Adrenal gland (tissue), 12 donors: ENCODE data around the gene PCGF1. TPM values are rescaled to one million over a fixed set of nuclear protein-coding genes. Genes with fewer than 3 reads are reported as not detected.
"Not testable (repeated sequence)": the region's sequence is repeated elsewhere in the genome, so short reads cannot be mapped to it uniquely, and the experiment has no call there.

Experiments
- DNase-seq, 7 donors: peaks; one replicate each; pipeline ENCODE4 v3.0.0-alpha.2; 2019 to 2020
- H3K27ac ChIP-seq, 5 donors: fragments of 200-600 bp; sonication (generic) in 4 of 5; 1 replicate in 3 of 5; 2 replicates in 2 of 5; pipeline versions ENCODE4 v1.5.1 to v1.8.0; 2016 to 2020; ENCODE audit warnings: mild to moderate bottlenecking in 1 of 5
- H3K27me3 ChIP-seq: fragments of 200-600 bp; 2 replicates; pipeline ENCODE4 v1.8.0; 2021
- H3K36me3 ChIP-seq, 2 donors: fragments of 200-600 bp; replicated peaks in 1 of 2; 1 replicate in 1 of 2; 2 replicates in 1 of 2; pipeline versions ENCODE4 v1.5.1 to v1.8.0; 2018 to 2022
- H3K4me1 ChIP-seq, 2 donors: fragments of 200-600 bp; replicated peaks in 1 of 2; 1 replicate in 1 of 2; 2 replicates in 1 of 2; pipeline versions ENCODE4 v1.5.1 to v1.8.0; 2018 to 2021
- H3K4me3 ChIP-seq, 4 donors: fragments of 200-600 bp; sonication (generic) in 3 of 4; one replicate each; pipeline ENCODE4 v1.5.1; 2016 to 2018
- H3K9me3 ChIP-seq, 3 donors: fragments of 200-600 bp; sonication (generic) in 1 of 3; replicated peaks in 1 of 3; 1 replicate in 2 of 3; 2 replicates in 1 of 3; pipeline versions ENCODE4 v1.5.1 to v1.8.0; 2016 to 2021
- CTCF ChIP-seq, 6 experiments: fragments of 450-650 bp in 4 of 6; fragments of 200-600 bp in 2 of 6; sonication (generic) in 1 of 6; IDR thresholded peaks; 1 replicate in 5 of 6; 2 replicates in 1 of 6; pipeline versions ENCODE4 v1.5.1 to v1.8.0; 2016 to 2021; ENCODE audit warnings: antibody characterized with exemption in 6 of 6, mild to moderate bottlenecking in 2 of 6, moderate library complexity in 1 of 6
- POLR2A ChIP-seq, 2 donors: fragments of 450-650 bp; IDR thresholded peaks; one replicate each; pipeline ENCODE4 v1.6.1; 2017; ENCODE audit warnings: antibody characterized with exemption in 2 of 2, mild to moderate bottlenecking in 2 of 2, moderate library complexity in 1 of 2
- whole genome bisulfite sequencing, 4 donors: extraction: QIAGEN DNeasy Blood & Tissue Kit in 2 of 4; methylation state at CpG; one replicate each; pipeline versions ENCODE4 v1.1.5 to v1.1.7; 2013 to 2017; 5-methylcytosine and 5-hydroxymethylcytosine counted together
- intact Hi-C, 2 donors: fragments of 100-400 bp; cut with DNase I; formaldehyde crosslinking; loops; one replicate each; pipeline versions ENCODE4 v1.14.1 to v1.15.0; 2022 to 2023
- polyA plus RNA-seq, 3 donors: library from polyadenylated mRNA; stranded (reverse); fragments of 200-250 nt in 2 of 3; fragments of 350-450 nt in 1 of 3; fragmentation: Illumina TruSeq in 1 of 3; extraction: RNeasy Lipid Tissue Mini Kit (QIAGEN cat#74804) in 1 of 3; gene quantifications; one replicate each; pipeline ENCODE4 v1.2.3, GENCODE V29; 2013 to 2014
- total RNA-seq, 9 donors: library from RNA; depleted of rRNA in 4 of 9; stranded (reverse); fragments of >200 nt in 4 of 9; fragments of 120-200 nt in 1 of 9; fragmentation: NEBNext Ultra II Directional in 1 of 9; extraction: Animal tissue kit (Norgen Biotek cat#: 25700) in 1 of 9; gene quantifications; one replicate each; pipeline versions ENCODE4 v1.1.0 to v1.2.4, GENCODE V29; 2013 to 2023
- donor health status: healthy with polysubstance abuse.
- donor health status: Bipolar disorder and iron deficiency.
- donor health status: DM: yes; HTN: yes; CAD: no.
- donor health status: DM: no; HTN: no; CAD: no.
- donor health status: DM: no; HTN: no; CAD: no.
- donor health status: DM: yes; HTN: yes; CAD: no.

PCGF1 gene
- total and polyA plus RNA-seq, 12 donors, result 15.4 to 38.9 (median 24.1) TPM

GRCh38 chr2:74491648-74492544 is 15.6 kb downstream of the PCGF1 start:
- no peaks in the 10 kb centered on the region for H3K9me3 ChIP-seq
- no peaks in the 10 kb centered on the region for H3K27me3 ChIP-seq
- TF ChIP-seq POLR2A (IDR thresholded peaks at IDR 0.05) (no peak), CTCF (IDR thresholded peaks at IDR 0.05) (no peak)
- 91 to 95% (median 94%) methylated on average over 7 to 12 of the region's 12 CpGs for WGBS, 4 donors
- H3K36me3 ChIP-seq, result peaks cover 0 to 48% of the 10 kb centered on the region in 2 donors
- intact Hi-C loops, result no loop called here
- no peak for DNase-seq
- no peak overlapping the region for H3K27ac ChIP-seq
- no peak overlapping the region for H3K4me3 ChIP-seq
- no peaks in the 10 kb centered on the region for H3K4me1 ChIP-seq

GRCh38 chr2:74489906-74490305 is 17.6 kb downstream of the PCGF1 start:
- Histone ChIP-seq H3K9me3 (no peaks in the 10 kb centered on the region), H3K36me3 (peaks cover 0 to 60% of the 10 kb centered on the region in 2 donors), H3K27me3 (no peaks in the 10 kb centered on the region), H3K4me1 (no peaks in the 10 kb centered on the region), H3K4me3 (no peak overlapping the region), H3K27ac (no peak overlapping the region)
- WGBS, 4 donors, result 82 to 96% (median 94%) methylated on average over 2 to 9 of the region's 9 CpGs
- DNase-seq, result no peak
- intact Hi-C loops, result loop anchor here in 1 of 2 donors (5.0 kb wide), 1 partner anchor 37 kb away; the partner anchor contains the start of genes AUP1, DQX1 and HTRA2
- TF ChIP-seq POLR2A (IDR thresholded peaks at IDR 0.05), result no peak
- no peak for TF ChIP-seq CTCF (IDR thresholded peaks at IDR 0.05)

- H3K4me3 ChIP-seq, result no peak overlapping the region
- no peak overlapping the region for H3K27ac ChIP-seq
- H3K27me3 ChIP-seq, result no peaks in the 10 kb centered on the region
- TF ChIP-seq POLR2A (IDR thresholded peaks at IDR 0.05), result no peak
- no peak for TF ChIP-seq CTCF (IDR thresholded peaks at IDR 0.05)
- H3K4me1 ChIP-seq, result peaks cover 0 to 5% of the 10 kb centered on the region in 2 donors
- no peak for DNase-seq
- H3K36me3 ChIP-seq, result peaks cover 0 to 58% of the 10 kb centered on the region in 2 donors
- 84 to 92% (median 88%) methylated on average over 6 to 9 of the region's 9 CpGs for WGBS, 4 donors
- intact Hi-C loops, result loop anchor here in 1 of 2 donors (5.0 kb wide), 1 partner anchor 38 kb away; the partner anchor contains the start of genes AUP1, DQX1 and HTRA2
- no peaks in the 10 kb centered on the region for H3K9me3 ChIP-seq
Observed at GRCh38 chr2:74488643-74489481, 18.6 kb downstream of the PCGF1 start.

- no peak for DNase-seq
- intact Hi-C loops, result loop anchor here in 1 of 2 donors (5.0 kb wide), 1 partner anchor 41 kb away; the partner anchor contains the start of genes AUP1, DQX1 and HTRA2
- Histone ChIP-seq H3K27me3 (no peaks in the 10 kb centered on the region), H3K4me1 (peaks cover 13 to 20% of the 10 kb centered on the region in 2 donors), H3K9me3 (no peaks in the 10 kb centered on the region), H3K27ac (no peak overlapping the region), H3K36me3 (peaks cover 0 to 31% of the 10 kb centered on the region in 2 donors), H3K4me3 (no peak overlapping the region)
- TF ChIP-seq POLR2A (IDR thresholded peaks at IDR 0.05) (no peak), CTCF (IDR thresholded peaks at IDR 0.05) (no peak)
- WGBS, 4 donors, result 81 to 95% (median 91%) methylated on average over 2 of the region's 2 CpGs
Observed at GRCh38 chr2:74486141-74486540, 21.4 kb downstream of the PCGF1 start.

GRCh38 chr2:74483675-74484164 is 23.8 kb downstream of the PCGF1 start:
- not testable (repeated sequence) for H3K27me3 ChIP-seq, H3K27ac ChIP-seq, H3K9me3 ChIP-seq, DNase-seq
- H3K36me3 ChIP-seq, result peaks cover 0 to 31% of the 10 kb centered on the region in 2 donors
- H3K4me3 ChIP-seq, result peak overlapping the region in 3 of 4 donors; percentile 72 to 94 (median 84)
- peaks cover 13 to 25% of the 10 kb centered on the region in 2 donors for H3K4me1 ChIP-seq
- WGBS, 4 donors, result 65 to 74% (median 70%) methylated on average over 19 of the region's 19 CpGs
- intact Hi-C loops, result loop anchor here (5.0 kb wide), 1 partner anchor 104 kb away; no protein-coding TSS in a partner anchor
